ENCODE results near the gene GALNT7. TPM values are rescaled to one million over a fixed set of nuclear protein-coding genes. Genes with fewer than 3 reads are reported as not detected.
"Not testable (repeated sequence)": the region's sequence is repeated elsewhere in the genome, so short reads cannot be mapped to it uniquely, and the experiment has no call there.

GALNT7 gene
- total and polyA plus RNA-seq, 9 donors = 9.0 to 23.7 (median 17.6) TPM

GRCh38 chr4:173217075-173217474 lies 48.5 kb downstream of the GALNT7 start:
- H3K4me1 ChIP-seq (ENCODE audit: insufficient read depth) = no peaks in the 10 kb centered on the region
- WGBS, 3 donors = 91 to 97% (median 91%) methylated on average over 1 of the region's 1 CpG
- no peaks in the 10 kb centered on the region for H3K27me3 ChIP-seq
- H3K36me3 ChIP-seq = no peaks in the 10 kb centered on the region
- no peak for DNase-seq
- no peak overlapping the region for H3K4me3 ChIP-seq
- H3K9me3 ChIP-seq = no peaks in the 10 kb centered on the region
- intact Hi-C loops (cut with DNase I) = loop anchor here in 1 of 4 donors (10.0 kb wide), 1 partner anchor 258 kb away; no protein-coding TSS in a partner anchor
- H3K27ac ChIP-seq = no peak overlapping the region
- no peak for TF ChIP-seq EP300 (IDR thresholded peaks at IDR 0.05)
- TF ChIP-seq CTCF (IDR thresholded peaks at IDR 0.05) = no peak
- TF ChIP-seq POLR2A (IDR thresholded peaks at IDR 0.05) = no peak

- no peak overlapping the region for H3K4me3 ChIP-seq
- H3K4me1 ChIP-seq (ENCODE audit: insufficient read depth) = no peaks in the 10 kb centered on the region
- intact Hi-C loops (cut with DNase I) = loop anchor here in 1 of 4 donors (10.0 kb wide), 1 partner anchor 257 kb away; no protein-coding TSS in a partner anchor
- TF ChIP-seq CTCF (IDR thresholded peaks at IDR 0.05) (no peak), EP300 (IDR thresholded peaks at IDR 0.05) (no peak), POLR2A (IDR thresholded peaks at IDR 0.05) (no peak)
- no peaks in the 10 kb centered on the region for H3K9me3 ChIP-seq
- H3K27me3 ChIP-seq = no peaks in the 10 kb centered on the region
- WGBS, 3 donors = 13 to 27% (median 24%) methylated on average over 2 of the region's 2 CpGs
- H3K36me3 ChIP-seq = no peaks in the 10 kb centered on the region
- DNase-seq = no peak
- no peak overlapping the region for H3K27ac ChIP-seq
Observed at GRCh38 chr4:173217727-173218126, 49.1 kb downstream of the GALNT7 start.

- TF ChIP-seq EP300 (IDR thresholded peaks at IDR 0.05) = no peak
- no peak for TF ChIP-seq POLR2A (IDR thresholded peaks at IDR 0.05)
- TF ChIP-seq CTCF (IDR thresholded peaks at IDR 0.05) = no peak
- intact Hi-C loops (cut with DNase I) = loop anchor here in 1 of 4 donors (10.0 kb wide), 1 partner anchor 256 kb away; no protein-coding TSS in a partner anchor
- H3K9me3 ChIP-seq = no peaks in the 10 kb centered on the region
Observed at GRCh38 chr4:173218411-173219125, 50.0 kb downstream of the GALNT7 start.

GRCh38 chr4:173219126-173219437 lies 50.5 kb downstream of the GALNT7 start:
- H3K27me3 ChIP-seq; H3K9me3 ChIP-seq; H3K4me3 ChIP-seq; DNase-seq; H3K27ac ChIP-seq; H3K4me1 ChIP-seq (ENCODE audit: insufficient read depth); H3K36me3 ChIP-seq: not testable (repeated sequence)
- 92 to 94% (median 92%) methylated on average over 4 of the region's 4 CpGs for WGBS, 3 donors
- intact Hi-C loops (cut with DNase I) = loop anchor here in 1 of 4 donors (10.0 kb wide), 1 partner anchor 256 kb away; no protein-coding TSS in a partner anchor

More at GRCh38 chr4:173218411-173219125, 50.0 kb downstream of the GALNT7 start:
- Histone ChIP-seq H3K27ac (no peak overlapping the region), H3K4me1 (ENCODE audit: insufficient read depth) (no peaks in the 10 kb centered on the region), H3K36me3 (no peaks in the 10 kb centered on the region), H3K4me3 (no peak overlapping the region), H3K27me3 (no peaks in the 10 kb centered on the region)
- DNase-seq = no peak

- TF ChIP-seq EP300 (IDR thresholded peaks at IDR 0.05) (no peak), POLR2A (IDR thresholded peaks at IDR 0.05) (no peak), CTCF (IDR thresholded peaks at IDR 0.05) (no peak)
- H3K27ac ChIP-seq = no peak overlapping the region
Observed at GRCh38 chr4:173223743-173224142, 55.1 kb downstream of the GALNT7 start.

More at GRCh38 chr4:173223743-173224142, 55.1 kb downstream of the GALNT7 start:
- intact Hi-C loops (cut with DNase I) = no loop called here
- 94 to 97% (median 94%) methylated on average over 3 of the region's 3 CpGs for WGBS, 3 donors
- H3K36me3 ChIP-seq = no peaks in the 10 kb centered on the region
- H3K4me1 ChIP-seq (ENCODE audit: insufficient read depth) = no peaks in the 10 kb centered on the region
- H3K4me3 ChIP-seq = no peak overlapping the region
- H3K27me3 ChIP-seq = no peaks in the 10 kb centered on the region
- H3K9me3 ChIP-seq = no peaks in the 10 kb centered on the region
- no peak for DNase-seq

Measured in ovary (tissue), 9 donors.